Stimulated activated CD8-positive, alpha-beta memory T cell treated with anti-CD3 and anti-CD28 coated beads, Interleukin-15, amount 100 ng/mL, for 24 hours (primary cell): Measurements from ENCODE around the gene SLC25A27.
A peak's percentile ranks its signal among the peaks of the same experiment; 100 is the strongest.
"Not testable (repeated sequence)": the region's sequence is repeated elsewhere in the genome, so short reads cannot be mapped to it uniquely, and the experiment has no call there.

Experiments
- DNase-seq: peaks from one replicate; pipeline ENCODE4 v3.0.0-alpha.2; 2020; ENCODE audit warnings: low read depth

The SLC25A27 gene, protein sequence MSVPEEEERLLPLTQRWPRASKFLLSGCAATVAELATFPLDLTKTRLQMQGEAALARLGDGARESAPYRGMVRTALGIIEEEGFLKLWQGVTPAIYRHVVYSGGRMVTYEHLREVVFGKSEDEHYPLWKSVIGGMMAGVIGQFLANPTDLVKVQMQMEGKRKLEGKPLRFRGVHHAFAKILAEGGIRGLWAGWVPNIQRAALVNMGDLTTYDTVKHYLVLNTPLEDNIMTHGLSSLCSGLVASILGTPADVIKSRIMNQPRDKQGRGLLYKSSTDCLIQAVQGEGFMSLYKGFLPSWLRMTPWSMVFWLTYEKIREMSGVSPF

DNA sequence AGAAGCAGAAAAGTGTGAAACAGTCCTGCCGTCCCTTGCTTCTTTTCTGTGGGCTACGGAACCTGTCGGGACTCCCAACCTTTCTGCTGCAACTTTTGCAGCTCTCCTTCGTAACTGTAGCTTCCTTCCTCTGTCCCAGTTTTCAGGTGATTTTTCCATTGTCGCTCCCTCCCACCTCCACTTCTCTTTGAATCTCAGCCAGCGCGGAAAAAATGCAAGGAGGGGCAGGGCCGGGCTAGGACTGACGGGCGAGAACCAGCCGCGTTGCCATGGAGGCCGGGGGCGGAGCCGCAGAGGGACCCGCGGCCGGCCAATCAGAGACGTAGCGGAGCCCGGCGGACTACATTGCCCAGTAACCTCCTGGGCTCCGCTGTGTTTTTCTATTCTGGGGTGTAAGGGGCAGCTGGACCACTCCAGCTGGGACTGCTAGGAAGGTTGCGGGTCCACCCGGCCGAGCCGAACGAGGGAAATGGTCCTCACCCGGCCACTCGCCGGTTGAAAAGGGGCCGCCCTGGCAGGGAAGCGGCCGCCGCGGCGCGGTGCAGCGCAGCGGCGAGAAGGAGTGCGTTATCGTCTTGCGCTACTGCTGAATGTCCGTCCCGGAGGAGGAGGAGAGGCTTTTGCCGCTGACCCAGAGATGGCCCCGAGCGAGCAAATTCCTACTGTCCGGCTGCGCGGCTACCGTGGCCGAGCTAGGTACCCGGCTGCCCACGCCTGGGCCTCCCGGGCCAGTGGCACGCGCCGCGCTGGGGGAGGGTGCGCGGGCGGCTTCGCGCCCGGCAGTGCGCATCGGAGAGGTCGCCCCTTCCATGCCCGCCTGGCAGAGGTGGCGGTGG is at the start of gene SLC25A27, which contains the start of gene CYP39A1:
Gene SLC25A27, plus strand, starts transcription at position 373 of the 836 bp plus-strand sequence. Its CDS starts 218 bp downstream, at position 591.
Gene CYP39A1, minus strand, starts transcription at position 216 of the 836 bp plus-strand sequence. CDS start 236 bp downstream, outside the sequence.
- DNase-seq = peak; percentile 60

DNA sequence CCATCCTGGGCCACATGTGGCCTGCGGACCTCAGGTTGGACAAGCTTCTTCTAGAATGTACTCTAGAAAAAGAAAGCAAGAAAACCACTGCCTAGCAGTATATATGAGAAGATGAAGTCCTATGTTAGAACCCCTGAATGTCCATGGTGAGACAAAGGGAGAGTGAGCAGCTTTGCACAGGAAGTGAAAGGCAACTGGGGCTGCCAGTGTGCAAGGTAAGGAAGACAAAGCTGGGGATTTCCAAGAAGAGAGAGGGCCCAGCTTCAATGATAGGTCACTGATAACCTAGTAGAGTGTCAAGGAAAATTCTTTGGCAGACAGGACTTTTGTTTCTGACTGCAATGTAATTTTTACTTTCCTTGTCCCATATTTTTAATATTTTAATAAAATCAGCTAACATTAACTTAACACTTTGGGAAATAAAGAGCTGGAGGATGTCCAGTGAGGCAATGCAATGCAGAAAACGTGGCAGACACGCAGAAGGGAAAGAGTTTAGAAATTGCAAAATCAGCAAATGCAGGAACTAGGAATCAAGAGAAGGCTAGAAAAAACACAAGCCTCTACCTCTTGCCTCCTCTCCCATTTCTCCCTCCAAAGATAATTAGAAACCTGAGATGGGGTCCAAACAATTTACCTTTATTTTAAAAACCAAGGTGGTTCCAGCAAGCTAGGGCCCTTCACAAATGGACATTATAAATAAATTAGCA is 47.5 kb upstream of the SLC25A27 start:
- DNase-seq = no peak

DNA sequence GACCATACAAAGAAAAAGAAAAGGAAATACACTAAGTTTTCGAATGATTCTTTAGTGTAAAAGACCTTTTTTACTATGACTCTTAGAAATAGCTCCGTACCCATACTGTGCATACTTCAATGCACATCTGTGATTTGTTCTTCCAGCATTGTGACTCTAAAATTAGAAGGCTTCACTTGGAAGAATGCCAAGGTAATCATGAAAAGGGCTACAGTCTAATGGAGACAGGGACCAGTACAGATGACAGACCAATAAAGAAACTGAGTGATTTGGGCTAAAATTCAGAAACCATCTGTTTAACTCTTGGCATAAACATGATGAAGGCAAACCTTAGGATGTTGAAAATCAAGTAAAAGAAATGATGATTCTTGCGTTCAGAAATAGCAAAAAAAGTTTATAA is 46.4 kb upstream of the SLC25A27 start:
- no peak for DNase-seq

DNA sequence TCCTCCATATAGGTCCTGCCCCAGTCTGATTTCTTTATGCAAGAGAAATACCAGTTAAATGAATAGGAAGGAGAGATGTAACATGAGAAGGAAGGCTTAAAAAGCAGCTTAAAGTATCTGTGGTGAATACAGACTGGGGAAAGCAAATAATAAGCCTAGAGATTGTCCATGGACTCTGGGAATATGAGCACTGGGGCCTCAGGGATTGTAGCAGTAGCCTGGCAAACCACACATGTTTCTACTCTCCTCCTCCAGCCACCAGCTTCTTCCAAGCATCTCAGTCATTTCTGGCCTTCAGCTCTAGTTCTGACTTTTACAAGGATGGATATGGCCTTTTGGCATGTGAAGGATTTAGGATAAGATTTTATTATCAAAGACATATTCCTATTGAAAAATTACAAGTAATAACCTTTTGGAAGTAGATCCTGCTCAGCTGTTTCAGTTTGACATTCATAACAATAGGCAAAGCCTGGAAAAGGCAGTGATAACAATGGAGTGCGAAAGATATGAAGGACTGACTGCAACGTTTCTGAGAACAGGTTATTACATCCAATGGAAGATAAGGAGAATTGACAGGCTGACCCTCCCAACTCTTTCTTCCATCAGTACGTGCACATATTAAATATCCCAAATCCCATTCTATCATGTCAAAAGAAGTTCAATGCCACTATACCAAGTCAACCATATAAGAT is 41.8 kb upstream of the SLC25A27 start:
- DNase-seq = no peak

DNA sequence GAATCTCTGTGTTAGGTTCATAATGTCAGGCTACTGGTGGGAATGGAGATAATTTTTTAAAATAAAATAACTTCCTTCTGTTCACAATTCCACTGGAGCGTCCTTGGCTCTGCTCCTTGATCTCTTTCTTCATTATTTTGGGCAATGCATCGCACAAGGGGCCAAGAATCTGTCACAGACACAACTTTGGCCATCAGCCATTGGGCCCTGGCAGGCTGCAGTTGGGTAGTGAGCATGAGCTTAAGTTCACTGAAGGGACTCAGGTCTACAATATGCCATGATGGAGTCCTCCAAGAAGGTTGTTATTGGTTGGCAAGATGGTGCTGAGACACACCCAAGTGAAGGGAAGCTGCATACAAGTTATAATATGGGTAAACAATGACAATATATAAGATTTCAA is 40.1 kb upstream of the SLC25A27 start:
- no peak for DNase-seq

DNA sequence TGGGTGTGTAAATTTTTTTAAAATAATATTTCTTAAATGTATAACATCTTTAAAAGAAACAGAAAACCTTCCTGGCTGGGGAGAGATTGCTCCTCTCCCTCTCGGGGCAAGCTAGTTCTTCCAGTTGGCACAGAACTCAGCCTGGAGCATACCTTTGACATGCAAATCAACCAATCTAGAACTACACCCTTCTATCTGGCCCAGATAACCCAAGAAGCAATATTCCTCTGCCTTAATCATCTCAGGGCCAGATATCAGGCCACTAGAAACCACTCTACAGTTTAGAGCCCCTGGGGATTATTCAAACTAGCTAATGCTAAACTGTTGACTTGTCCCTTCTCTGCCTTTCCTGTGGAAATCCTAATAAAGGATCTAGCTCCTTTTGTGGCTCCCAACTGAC is 34.0 kb upstream of the SLC25A27 start:
- DNase-seq = no peak

DNA sequence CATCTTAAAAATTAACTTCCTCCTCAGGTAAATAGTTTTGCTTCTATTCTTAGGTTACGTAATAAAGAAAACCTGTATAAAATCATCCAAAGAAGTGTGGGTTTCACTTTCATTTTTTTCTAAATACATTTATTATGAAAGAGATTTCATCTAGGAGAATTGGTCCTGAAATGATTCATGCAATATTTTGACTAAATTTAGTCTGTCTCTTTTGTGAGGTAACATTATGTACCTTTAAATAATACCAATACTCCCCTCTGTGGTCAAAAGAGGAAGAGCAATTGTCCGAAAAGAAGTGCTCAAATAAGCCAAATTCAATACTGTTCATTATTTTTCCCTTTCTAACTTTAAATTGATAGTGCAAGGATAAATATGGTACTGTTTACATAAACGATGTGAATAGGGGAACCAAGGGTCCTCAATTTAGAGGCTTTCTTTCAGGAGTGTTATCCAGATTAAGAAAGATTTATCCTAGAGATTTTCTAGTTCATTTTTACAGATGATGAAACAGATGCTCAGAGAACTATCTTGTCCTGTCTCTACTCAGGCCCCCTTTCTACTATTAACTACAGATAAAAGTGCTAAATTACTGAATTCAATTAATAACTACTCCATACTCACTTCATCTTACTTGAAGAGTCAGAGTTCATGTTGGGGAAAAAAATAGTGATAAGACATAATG is 26.4 kb upstream of the SLC25A27 start:
- DNase-seq = no peak

DNA sequence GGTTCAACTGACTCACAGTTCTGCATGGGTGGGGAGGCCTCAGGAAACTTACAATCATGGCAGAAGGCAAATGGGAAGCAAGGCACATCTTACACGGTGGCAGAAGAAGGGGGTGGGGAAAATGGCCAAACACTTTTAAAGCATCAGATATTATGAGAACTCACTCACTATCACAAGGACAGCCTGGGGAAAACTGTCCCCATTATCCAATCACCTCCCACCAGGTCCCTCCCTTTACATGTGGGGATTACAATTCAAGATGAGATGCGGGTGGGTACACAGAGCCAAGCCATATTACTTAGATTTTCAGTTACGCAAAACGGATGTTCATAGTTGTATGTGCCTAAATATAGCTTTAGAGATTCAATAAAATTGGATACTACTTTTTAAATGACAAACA is 25.8 kb upstream of the SLC25A27 start:
- DNase-seq = no peak

DNA sequence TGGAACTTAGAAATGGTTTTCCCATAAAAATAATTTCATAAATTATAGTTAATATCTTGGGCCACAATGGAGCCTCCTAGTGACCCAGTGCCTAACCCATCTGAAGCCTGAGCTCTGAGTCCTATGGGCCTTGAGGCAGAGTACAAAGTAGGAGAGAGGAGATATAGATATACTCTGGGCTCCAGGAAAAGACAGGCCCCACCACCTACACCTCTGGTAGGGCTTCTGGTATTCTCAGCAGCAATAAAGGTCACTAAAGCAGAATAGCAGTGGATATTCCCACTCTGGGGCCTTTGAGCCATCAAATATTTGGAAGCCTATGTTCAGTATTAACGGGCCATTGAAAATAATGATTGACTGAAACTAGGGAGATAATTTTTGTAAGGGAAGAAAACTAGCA is 24.3 kb upstream of the SLC25A27 start:
- DNase-seq = no peak

DNA sequence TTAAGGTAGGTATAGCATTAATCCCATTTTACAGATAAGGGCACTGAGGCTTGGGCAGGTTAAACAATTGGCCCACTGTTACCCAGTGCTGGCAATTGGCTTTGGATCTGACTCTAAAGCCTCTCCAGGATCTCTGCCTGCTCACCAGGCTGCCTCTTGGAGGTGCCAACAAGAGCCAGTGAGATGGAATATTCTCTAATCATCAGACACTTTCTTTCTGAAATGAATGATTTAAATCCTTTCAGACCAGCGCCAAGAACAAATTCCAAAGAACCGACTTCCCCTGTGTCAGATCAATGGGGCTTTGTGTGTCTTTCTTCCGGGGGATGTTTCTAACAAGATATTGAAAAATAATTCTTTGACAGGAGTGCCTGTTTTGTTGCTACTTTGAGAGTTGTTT is 23.8 kb upstream of the SLC25A27 start:
- no peak for DNase-seq

DNA sequence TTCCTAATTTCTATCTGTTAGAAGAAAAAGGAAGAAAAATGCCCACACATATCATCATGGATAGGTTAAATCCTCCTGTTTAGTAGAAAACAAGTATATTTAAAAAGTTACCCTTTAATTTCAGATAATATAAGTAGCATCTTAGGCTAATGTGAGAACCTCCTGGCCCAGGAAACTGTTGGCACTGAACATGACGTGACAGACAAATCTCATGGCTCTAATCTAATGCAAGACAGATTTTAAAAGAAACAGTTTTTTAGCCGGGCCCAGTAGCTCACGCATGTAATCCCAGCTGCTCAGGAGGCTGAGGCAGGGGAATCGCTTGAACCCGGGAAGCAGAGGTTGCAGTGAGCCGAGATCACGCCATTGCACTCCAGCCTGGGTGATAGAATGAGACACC is 23.1 kb upstream of the SLC25A27 start:
- DNase-seq = no peak

DNA sequence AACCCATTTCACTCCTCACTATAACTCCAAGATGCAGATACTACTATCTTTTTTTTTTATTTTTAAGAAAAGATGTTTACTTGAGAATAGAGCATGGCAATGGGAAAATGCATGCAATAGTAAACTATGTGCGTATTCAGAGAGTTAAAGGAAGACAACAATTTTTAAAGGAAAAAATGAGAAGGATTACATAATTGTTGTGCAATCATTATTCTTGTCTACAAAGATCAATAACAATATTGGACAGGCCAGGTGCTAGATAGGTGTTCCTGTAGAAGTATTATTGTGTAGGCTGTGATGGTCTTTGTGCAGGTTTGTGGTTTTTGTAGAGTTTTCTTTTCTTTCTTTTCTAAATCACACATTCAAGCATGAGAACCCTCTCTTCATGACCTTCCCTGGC is 20.7 kb upstream of the SLC25A27 start:
- no peak for DNase-seq

DNA sequence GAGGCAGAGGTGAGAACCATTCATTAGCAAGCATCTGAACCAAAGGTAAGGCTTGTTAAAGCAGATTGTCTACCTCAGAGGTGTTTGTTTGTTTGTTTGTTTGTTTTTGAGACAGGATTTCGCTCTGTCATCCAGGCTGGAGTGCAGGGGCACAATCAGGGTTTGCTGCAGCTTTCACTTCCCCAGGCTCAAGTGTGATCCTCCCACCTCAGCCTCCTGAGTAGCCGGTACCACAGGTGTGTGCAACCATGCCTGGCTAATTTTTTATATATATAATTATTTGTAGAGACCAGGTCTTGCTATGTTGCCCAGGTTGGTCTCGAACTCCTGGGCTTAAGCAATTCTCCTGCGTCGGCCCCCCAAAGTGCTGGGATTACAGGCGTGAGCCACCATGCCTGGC is 17.3 kb upstream of the SLC25A27 start:
- DNase-seq = no peak

DNA sequence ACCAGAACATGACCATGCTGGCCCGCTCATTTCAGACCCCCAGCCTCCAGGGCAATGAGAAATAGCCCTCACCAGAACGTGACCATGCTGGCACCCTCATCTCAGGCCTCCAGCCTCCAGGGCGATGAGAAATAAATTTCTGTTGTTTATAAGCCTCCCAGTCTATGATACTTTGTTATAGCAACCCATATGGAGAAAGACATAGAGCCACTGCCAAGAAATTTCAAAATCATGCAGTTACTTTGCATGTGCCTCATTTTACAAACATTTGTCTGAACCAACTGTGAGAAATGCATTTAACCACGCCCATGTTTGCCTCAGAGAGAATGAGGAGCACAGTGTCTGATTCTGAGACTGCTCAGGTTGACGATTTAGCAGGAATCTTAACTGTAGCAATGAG is 15.6 kb upstream of the SLC25A27 start:
- no peak for DNase-seq

DNA sequence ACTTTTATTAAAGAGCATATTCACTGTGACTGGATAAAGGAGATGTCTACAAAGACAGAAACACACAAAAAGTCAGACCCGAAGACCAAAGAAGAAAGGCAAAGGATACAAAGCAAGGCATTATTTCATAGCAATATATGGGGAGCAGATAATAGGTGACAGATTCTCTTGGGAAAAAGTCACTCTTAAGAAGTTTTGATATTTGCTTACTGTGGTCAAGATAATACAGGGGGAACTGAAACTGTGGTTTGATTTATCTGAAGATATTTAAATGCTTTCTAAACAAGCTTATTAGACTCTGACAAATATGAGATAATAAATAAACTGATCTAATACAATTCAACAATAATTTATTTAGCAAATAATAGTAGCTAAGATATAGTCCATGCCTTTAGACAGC is 14.8 kb upstream of the SLC25A27 start:
- no peak for DNase-seq

DNA sequence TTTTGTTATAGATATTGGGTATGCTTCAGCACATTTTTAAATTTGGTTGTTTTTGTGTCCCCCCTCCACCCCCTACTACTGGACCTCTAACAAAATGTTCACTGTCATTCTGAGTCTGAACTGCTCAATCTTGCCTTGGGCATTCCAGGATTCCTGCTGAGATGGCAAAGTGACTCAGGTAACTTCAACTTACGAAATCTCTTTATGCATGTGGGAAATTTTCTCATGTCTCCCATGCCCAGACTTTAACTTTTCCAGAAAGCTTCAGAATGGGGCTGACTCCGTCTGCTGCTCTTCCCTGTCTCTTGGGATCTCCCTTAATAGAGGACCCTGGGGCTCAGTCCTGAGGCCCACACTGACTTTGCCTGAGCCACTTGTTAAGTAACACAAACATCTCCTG is 14.1 kb upstream of the SLC25A27 start:
- no peak for DNase-seq

DNA sequence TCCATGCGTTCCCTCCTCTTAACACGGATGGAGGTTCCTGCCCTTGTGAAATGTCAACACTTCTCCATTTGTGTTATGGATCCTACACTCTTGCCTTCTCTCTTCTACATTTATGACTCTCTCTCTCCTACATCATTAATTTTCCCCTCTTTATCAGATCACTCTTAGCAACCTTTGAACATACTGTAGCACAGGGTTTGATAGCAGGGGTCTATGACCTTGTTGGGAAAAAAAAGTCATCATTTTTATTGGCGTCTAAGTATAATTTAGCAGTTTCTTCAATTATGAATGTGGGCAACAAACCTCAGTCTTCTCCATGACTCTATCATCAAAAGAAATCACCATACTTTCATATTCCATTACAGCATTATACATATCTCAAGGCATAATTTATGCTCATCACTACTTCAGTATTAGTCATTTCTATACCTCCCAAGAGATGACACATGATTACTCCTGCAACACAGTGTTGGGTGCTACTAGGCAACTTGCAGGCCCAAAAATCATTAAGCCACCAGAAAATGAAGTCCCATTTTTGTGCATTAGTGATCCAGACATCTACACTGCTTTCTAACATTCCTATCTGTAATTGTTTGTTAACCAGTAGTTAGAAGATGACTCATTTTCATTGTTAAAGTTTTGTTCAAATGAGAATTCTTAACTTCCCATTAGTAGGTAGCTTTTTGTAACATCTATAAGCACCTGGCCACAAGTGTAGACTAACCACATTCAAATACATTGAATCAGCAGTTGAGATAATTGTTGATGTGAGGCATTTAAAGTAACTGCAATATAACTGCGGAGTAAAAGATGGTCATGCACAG is 9.6 kb upstream of the SLC25A27 start:
- DNase-seq = no peak

DNA sequence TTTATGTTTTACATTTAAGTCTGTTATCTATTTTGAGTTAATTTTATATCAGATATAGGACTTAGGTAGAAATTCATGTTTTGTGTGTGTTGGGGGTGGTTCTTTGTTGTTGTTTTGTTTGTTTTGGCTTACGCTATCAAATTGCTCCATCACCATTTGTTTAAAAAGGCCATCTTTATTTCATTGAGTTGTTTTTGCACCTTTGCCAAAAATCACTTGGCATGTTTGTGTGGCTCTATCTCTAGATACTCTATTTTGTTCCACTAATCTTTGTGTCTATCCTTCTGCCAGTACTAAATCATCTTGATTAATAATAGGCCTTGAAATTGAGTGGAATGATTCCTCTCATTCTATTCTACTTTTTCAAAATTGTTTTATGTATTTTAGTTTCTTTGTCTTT is 7.5 kb upstream of the SLC25A27 start:
- no peak for DNase-seq

DNA sequence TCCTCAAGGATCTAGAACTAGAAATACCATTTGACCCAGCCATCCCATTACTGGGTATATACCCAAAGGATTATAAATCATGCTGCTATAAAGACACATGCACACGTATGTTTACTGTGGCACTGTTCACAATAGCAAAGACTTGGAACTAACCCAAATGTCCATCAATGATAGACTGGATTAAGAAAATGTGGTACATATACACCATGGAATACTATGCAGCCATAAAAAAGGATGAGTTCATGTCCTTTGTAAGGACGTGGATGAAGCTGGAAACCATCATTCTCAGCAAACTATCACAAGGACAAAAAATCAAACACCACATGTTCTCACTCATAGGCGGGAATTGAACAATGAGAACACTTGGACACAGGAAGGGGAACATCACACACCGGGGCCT is 4.7 kb upstream of the SLC25A27 start:
- DNase-seq = not testable (repeated sequence)

DNA sequence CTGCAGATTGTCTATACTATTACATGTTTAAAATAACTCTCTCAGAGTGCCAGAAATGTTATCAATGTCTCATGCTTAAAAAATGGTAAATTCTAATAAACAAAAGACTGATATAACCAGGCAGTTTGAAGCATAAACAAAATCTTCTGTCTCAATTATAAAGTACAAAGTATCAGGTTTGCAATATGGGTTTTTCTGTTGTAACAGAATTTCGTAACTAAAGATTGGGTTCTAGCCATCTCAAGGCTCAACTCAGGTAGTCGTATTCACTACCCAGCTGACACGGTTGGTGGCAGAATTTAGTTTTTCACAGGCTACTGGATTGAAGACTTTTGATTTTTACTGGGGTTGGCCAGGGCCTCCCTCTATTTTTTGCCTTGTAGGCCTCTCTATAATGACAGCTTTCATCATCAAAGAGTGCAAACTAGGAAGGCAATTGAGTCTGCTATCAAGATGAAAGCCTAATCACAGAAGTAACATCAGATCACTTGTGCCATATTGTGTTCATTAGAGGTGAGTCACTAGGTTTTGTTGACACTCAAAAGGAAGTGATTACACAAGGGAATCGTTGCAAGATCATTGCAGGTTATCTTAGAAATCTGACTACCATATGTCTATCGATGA is 3.8 kb upstream of the SLC25A27 start:
- DNase-seq = no peak
